ENCODE results near the gene ORM1.

- TF ChIP-seq CTCF (conservative IDR thresholded peaks at IDR 0.05; ENCODE audit: low read length) = no peak
- no peak for TF ChIP-seq EZH2phosphoT487 (IDR thresholded peaks at IDR 0.05; ENCODE audit: borderline replicate concordance)
Observed at GRCh38 chr9:114314881-114315722, 7.8 kb upstream of the ORM1 start.
